ENCODE data around the gene SYP. TPM values are rescaled to one million over a fixed set of nuclear protein-coding genes. Genes with fewer than 3 reads are reported as not detected.

SYP gene
- total RNA-seq, 4 donors from 2014 or later, result 4.5 to 12.0 (median 6.1) TPM

- WGBS, result 85% methylated on average over 9 of the region's 9 CpGs
- Histone ChIP-seq H3K4me1 (peaks cover 0 to 22% (median 18%) of the 10 kb centered on the region in 4 donors), H3K36me3 (no peaks in the 10 kb centered on the region), H3K27me3 (peaks cover 0 to 24% (median 0%) of the 10 kb centered on the region in 4 donors), H3K4me3 (peak within 1 kb of the TSS; percentile 9 to 24 (median 14)), H3K9me3 (no peaks in the 10 kb centered on the region), H3K27ac (replicated peaks in 1 of 4) (no peak within 1 kb of the TSS)
- intact Hi-C loops (cut with DNase I), result no loop called here
- no peak for TF ChIP-seq EP300 (IDR thresholded peaks at IDR 0.05)
- no peak for TF ChIP-seq POLR2AphosphoS5 (IDR thresholded peaks at IDR 0.05)
- TF ChIP-seq POLR2A (IDR thresholded peaks at IDR 0.05; ENCODE audit: low read depth), result no peak
- TF ChIP-seq, protein P1, sequence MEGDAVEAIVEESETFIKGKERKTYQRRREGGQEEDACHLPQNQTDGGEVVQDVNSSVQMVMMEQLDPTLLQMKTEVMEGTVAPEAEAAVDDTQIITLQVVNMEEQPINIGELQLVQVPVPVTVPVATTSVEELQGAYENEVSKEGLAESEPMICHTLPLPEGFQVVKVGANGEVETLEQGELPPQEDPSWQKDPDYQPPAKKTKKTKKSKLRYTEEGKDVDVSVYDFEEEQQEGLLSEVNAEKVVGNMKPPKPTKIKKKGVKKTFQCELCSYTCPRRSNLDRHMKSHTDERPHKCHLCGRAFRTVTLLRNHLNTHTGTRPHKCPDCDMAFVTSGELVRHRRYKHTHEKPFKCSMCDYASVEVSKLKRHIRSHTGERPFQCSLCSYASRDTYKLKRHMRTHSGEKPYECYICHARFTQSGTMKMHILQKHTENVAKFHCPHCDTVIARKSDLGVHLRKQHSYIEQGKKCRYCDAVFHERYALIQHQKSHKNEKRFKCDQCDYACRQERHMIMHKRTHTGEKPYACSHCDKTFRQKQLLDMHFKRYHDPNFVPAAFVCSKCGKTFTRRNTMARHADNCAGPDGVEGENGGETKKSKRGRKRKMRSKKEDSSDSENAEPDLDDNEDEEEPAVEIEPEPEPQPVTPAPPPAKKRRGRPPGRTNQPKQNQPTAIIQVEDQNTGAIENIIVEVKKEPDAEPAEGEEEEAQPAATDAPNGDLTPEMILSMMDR (IDR thresholded peaks at IDR 0.05), result no peak
- no peak for DNase-seq (ENCODE audit: extremely low spot score)
These were observed 33.2 kb upstream of the SYP start, which contains the start of gene CACNA1F for GRCh38 chrX:49233176-49233575. TSS of gene CACNA1F (minus strand) at chrX:49233340. CDS start at chrX:49233309, 31 bp downstream.

- Histone ChIP-seq H3K27me3 (peaks cover 0 to 24% (median 0%) of the 10 kb centered on the region in 4 donors), H3K27ac (replicated peaks in 1 of 4) (no peak overlapping the region), H3K4me1 (peaks cover 0 to 22% (median 18%) of the 10 kb centered on the region in 4 donors), H3K9me3 (no peaks in the 10 kb centered on the region), H3K36me3 (no peaks in the 10 kb centered on the region), H3K4me3 (no peak overlapping the region)
- TF ChIP-seq, protein P1 (IDR thresholded peaks at IDR 0.05), result no peak
- TF ChIP-seq EP300 (IDR thresholded peaks at IDR 0.05) (no peak), POLR2AphosphoS5 (IDR thresholded peaks at IDR 0.05) (no peak), POLR2A (IDR thresholded peaks at IDR 0.05; ENCODE audit: low read depth) (no peak)
- WGBS, result 65% methylated on average over 2 of the region's 2 CpGs
- no peak for DNase-seq (ENCODE audit: extremely low spot score)
- intact Hi-C loops (cut with DNase I), result no loop called here
These were observed 32.5 kb upstream of the SYP start for GRCh38 chrX:49232525-49232924.

GRCh38 chrX:49231333-49232000 lies 31.5 kb upstream of the SYP start:
- intact Hi-C loops (cut with DNase I), result no loop called here
- Histone ChIP-seq H3K27ac (replicated peaks in 1 of 4) (no peak overlapping the region), H3K36me3 (no peaks in the 10 kb centered on the region), H3K9me3 (no peaks in the 10 kb centered on the region), H3K4me1 (peaks cover 0 to 14% (median 11%) of the 10 kb centered on the region in 4 donors), H3K4me3 (no peak overlapping the region), H3K27me3 (peaks cover 0 to 24% (median 0%) of the 10 kb centered on the region in 4 donors)
- WGBS, result 91% methylated on average over 10 of the region's 10 CpGs
- TF ChIP-seq POLR2AphosphoS5 (IDR thresholded peaks at IDR 0.05) (no peak), EP300 (IDR thresholded peaks at IDR 0.05) (no peak), POLR2A (IDR thresholded peaks at IDR 0.05; ENCODE audit: low read depth) (no peak)
- TF ChIP-seq, protein P1 (IDR thresholded peaks at IDR 0.05), result no peak
- no peak for DNase-seq (ENCODE audit: extremely low spot score)

DNA sequence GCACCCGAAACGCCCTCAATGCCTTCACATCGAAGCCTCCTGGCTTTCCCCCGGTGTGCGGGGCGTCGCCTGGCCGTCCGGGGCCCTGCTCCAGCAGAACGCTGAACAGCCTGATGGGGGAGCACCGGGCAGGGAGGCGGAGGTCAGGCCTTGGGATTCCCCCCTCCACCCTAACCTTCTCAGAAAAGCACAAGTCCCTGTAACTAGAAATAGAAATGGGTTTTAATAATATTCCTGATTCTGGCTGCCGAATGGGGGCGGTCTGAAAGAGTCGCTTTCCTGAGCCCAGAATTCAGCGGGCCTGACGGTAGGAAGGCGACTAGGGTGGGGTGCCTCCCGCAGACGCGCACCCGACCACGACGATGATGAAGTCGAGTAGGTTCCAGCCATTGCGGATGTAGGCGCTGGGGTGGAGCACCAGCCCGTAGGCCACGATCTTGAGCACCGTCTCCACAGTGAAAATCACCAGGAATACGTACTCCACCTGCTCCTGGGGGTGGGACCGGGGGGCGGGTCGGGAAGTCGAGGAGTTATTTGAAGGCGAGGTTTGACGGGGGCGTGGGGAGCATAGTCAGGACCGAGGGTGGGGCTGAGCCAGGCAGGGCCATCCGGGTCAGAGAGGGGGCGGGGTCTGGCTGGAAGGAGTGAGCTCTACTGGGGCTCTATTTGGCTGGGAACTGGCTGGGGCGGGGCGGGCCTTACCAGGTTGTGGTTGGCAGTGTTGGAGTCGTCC lies 30.7 kb upstream of the SYP start:
- H3K4me1 ChIP-seq, result peaks cover 0 to 8% (median 4%) of the 10 kb centered on the region in 4 donors
- no peak for TF ChIP-seq EP300 (IDR thresholded peaks at IDR 0.05)
- TF ChIP-seq, protein P1 (IDR thresholded peaks at IDR 0.05), result no peak
- TF ChIP-seq POLR2AphosphoS5 (IDR thresholded peaks at IDR 0.05), result no peak
- TF ChIP-seq POLR2A (IDR thresholded peaks at IDR 0.05; ENCODE audit: low read depth), result no peak
- DNase-seq (ENCODE audit: extremely low spot score), result no peak
- peaks cover 0 to 24% (median 1%) of the 10 kb centered on the region in 4 donors for H3K27me3 ChIP-seq
- no peaks in the 10 kb centered on the region for H3K9me3 ChIP-seq
- no peaks in the 10 kb centered on the region for H3K36me3 ChIP-seq
- peak overlapping the region in 2 of 4 donors; percentile 23 to 36 for H3K27ac ChIP-seq (replicated peaks in 1 of 4)
- intact Hi-C loops (cut with DNase I), result no loop called here
- peak overlapping the region; percentile 34 to 47 (median 35) for H3K4me3 ChIP-seq
- WGBS, result 67% methylated on average over 39 of the region's 44 CpGs
